Measurements from ENCODE around the gene LYST.

LYST gene

DNA sequence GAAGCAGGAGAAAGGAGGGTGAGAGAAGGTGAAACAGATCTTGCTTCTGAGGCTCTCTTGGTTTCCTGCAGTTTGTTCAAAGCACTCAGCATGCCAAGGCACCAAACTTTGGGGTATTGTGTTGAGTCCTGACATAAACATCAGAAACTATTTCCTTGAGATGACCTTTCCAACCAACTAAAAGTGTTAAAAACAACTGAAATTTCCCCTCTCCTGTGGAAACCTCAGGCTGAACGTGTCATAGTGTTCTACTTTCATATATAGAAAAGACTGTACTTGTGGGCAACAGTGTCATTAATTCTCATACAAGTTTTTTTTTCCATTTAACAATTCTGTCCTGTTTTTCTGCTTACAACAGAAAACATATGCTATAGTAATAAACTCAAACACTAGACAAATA lies 6.3 kb upstream of the LYST start:
- no peak overlapping the region for H3K4me3 ChIP-seq (ENCODE audit: low read length in 2 of 2)
- H3K27ac ChIP-seq (ENCODE audit: low read length) = no peak overlapping the region
- no peaks in the 10 kb centered on the region for H3K9me3 ChIP-seq (ENCODE audit: control insufficient read depth in 2 of 2, low read length in 2 of 2)
- H3K4me1 ChIP-seq (ENCODE audit: control insufficient read depth, insufficient read depth, low read length) = no peaks in the 10 kb centered on the region
- H3K27me3 ChIP-seq (ENCODE audit: control insufficient read depth in 1 of 2, insufficient read depth in 2 of 2, low read length in 2 of 2) = no peaks in the 10 kb centered on the region
- H3K36me3 ChIP-seq (ENCODE audit: control insufficient read depth in 2 of 2, insufficient read depth in 2 of 2, low read length in 2 of 2) = no peaks in the 10 kb centered on the region
- H3K9ac ChIP-seq (ENCODE audit: low read length in 2 of 2) = no peak overlapping the region

DNA sequence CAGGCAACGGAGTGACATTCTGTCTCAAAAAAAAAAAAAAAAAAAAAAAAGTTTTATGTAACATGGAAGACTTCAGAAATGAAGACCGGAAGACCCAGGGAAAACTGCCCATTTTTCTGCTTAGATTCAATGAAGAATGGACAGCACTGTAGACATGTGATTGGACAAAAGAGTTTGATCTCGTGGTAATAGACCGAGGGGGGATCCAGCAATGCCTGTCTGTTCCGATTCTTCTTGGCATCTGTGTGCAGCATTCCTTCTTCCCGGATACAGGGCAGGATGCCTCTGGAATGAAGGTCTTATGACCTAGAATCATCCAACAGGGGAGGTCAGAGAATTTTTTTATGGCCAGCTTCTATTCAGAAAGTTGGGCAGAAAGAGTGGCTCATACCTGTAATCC lies 5.6 kb upstream of the LYST start:
- Histone ChIP-seq H3K27ac (ENCODE audit: low read length) (no peak overlapping the region), H3K4me1 (ENCODE audit: control insufficient read depth, insufficient read depth, low read length) (peaks cover 7% of the 10 kb centered on the region)

DNA sequence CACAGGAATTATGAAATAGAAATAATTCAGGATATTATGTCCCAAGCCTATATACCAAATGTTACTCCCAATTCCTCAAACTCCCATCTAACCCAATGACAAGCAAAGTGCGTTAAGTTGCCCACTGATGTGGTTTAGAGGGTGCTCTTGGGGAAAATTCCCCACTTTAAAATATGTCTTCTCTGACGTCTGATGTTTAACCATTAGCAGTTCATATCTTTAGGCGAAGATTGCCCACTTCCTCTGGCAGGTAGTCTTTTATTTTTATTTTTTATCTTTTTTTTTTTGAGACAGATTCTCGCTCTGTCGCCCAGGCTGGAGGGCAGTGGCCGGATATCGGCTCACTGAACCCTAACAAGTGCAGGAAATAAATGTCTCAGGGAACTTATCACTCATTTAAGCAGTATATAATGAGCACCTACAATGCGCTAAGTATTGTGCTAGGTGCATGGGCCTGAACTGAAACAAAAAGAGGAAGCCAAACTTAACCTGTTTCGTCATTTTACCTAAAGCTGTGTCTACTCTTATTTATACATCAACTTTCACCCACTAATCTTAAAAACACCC lies 1.3 kb upstream of the LYST start:
- Histone ChIP-seq H3K36me3 (ENCODE audit: control insufficient read depth in 2 of 2, insufficient read depth in 2 of 2, low read length in 2 of 2) (no peaks in the 10 kb centered on the region), H3K4me1 (ENCODE audit: control insufficient read depth, insufficient read depth, low read length) (peaks cover 20% of the 10 kb centered on the region), H3K9ac (ENCODE audit: low read length in 2 of 2) (peak overlapping the region; percentile 74 to 90), H3K27ac (ENCODE audit: low read length) (peak overlapping the region; percentile 86), H3K9me3 (ENCODE audit: control insufficient read depth in 2 of 2, low read length in 2 of 2) (no peaks in the 10 kb centered on the region), H3K27me3 (ENCODE audit: control insufficient read depth in 1 of 2, insufficient read depth in 2 of 2, low read length in 2 of 2) (no peaks in the 10 kb centered on the region), H3K4me3 (ENCODE audit: low read length in 2 of 2) (no peak overlapping the region)

More for the DNA sequence above, 5.6 kb upstream of the LYST start:
- no peaks in the 10 kb centered on the region for H3K9me3 ChIP-seq (ENCODE audit: control insufficient read depth in 2 of 2, low read length in 2 of 2)
- H3K9ac ChIP-seq (ENCODE audit: low read length in 2 of 2) = no peak overlapping the region
- no peaks in the 10 kb centered on the region for H3K27me3 ChIP-seq (ENCODE audit: control insufficient read depth in 1 of 2, insufficient read depth in 2 of 2, low read length in 2 of 2)
- no peaks in the 10 kb centered on the region for H3K36me3 ChIP-seq (ENCODE audit: control insufficient read depth in 2 of 2, insufficient read depth in 2 of 2, low read length in 2 of 2)
- no peak overlapping the region for H3K4me3 ChIP-seq (ENCODE audit: low read length in 2 of 2)

DNA sequence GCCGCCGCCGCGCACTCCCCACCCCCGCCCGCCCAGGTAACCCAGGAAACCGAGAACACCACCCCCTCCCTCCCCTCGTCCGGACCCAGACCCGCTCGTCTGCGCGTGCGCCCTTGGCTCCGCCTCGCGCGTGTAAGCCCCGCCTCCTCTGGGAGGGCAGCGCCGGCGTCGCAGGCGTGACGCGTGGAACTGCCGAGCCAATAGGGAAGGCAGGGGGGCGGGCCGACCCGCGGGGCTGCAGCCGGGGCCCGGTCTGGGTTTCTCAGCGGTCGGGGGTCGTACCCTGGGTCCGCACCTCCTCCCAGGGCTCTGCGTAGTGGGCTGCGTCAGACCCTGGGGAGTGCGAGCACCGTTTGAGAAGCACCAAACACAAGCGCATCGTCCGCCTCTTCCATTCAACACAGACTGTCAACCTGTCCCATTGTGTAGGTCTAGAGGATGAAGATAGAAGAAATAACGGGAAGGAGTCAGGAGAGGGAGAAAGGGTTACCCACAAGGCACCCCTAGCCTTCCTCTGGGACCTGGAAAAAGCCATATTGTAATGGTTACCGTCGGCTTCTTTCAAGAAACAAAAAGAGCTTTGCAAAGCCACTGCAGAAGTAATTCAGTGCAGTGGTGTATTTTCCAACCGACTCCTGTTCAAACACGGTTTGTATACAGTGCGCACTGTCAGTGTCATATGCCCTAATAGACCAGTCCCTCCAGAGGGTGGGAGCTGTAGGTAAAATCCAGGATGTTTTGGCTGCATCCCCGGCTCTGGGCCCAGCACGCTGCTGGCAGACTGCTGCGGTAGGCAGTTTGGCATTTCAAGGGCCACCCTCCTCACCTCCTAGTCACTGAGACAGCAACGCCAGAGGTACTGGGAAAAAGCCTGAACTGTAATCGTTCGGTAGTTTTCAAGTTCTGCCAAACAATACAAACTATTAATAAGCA lies 473 bp upstream of the LYST start:
- Histone ChIP-seq H3K4me1 (ENCODE audit: control insufficient read depth, insufficient read depth, low read length) (peaks cover 20% of the 10 kb centered on the region), H3K9me3 (ENCODE audit: control insufficient read depth in 2 of 2, low read length in 2 of 2) (no peaks in the 10 kb centered on the region), H3K27me3 (ENCODE audit: control insufficient read depth in 1 of 2, insufficient read depth in 2 of 2, low read length in 2 of 2) (no peaks in the 10 kb centered on the region), H3K4me3 (ENCODE audit: low read length in 2 of 2) (peak overlapping the region; percentile 91), H3K36me3 (ENCODE audit: control insufficient read depth in 2 of 2, insufficient read depth in 2 of 2, low read length in 2 of 2) (no peaks in the 10 kb centered on the region), H3K9ac (ENCODE audit: low read length in 2 of 2) (peak overlapping the region; percentile 74 to 90), H3K27ac (ENCODE audit: low read length) (peak overlapping the region; percentile 86)

DNA sequence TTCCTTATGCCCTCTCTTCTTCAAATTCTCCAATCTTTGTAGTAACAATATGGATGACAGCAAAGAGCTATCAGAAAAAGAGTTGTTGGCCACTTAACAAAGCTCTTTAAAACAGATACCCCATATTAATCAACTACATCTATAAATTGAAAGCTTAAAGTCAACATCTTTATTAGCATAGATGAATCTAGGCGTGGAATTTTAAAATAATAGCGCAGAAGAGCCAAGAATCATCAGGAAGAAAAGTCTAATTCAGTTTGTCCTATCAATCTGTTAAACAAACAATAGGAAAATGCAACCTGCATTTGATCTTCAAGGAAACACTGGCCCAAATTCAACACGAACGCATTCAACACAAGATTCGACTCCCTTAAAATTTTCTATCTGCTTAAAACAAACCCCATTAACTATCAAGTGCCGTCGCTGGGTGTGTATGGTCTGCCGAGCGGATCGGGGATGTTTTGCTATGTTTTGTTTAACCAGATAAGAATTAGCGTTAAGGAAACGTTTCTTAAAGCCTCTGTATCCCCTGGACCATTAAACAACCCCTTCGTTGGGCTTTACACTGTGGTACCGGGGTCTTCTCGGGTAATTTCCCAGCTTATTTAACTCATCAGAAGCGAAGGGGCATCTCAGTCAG lies 1.0 kb downstream of the LYST start:
- H3K4me1 ChIP-seq (ENCODE audit: control insufficient read depth, insufficient read depth, low read length) = peaks cover 20% of the 10 kb centered on the region
- peak overlapping the region; percentile 75 to 91 for H3K4me3 ChIP-seq (ENCODE audit: low read length in 2 of 2)
- peak overlapping the region; percentile 63 to 94 for H3K9ac ChIP-seq (ENCODE audit: low read length in 2 of 2)
- H3K9me3 ChIP-seq (ENCODE audit: control insufficient read depth in 2 of 2, low read length in 2 of 2) = no peaks in the 10 kb centered on the region
- H3K36me3 ChIP-seq (ENCODE audit: control insufficient read depth in 2 of 2, insufficient read depth in 2 of 2, low read length in 2 of 2) = no peaks in the 10 kb centered on the region
- peak overlapping the region; percentile 77 for H3K27ac ChIP-seq (ENCODE audit: low read length)
- no peaks in the 10 kb centered on the region for H3K27me3 ChIP-seq (ENCODE audit: control insufficient read depth in 1 of 2, insufficient read depth in 2 of 2, low read length in 2 of 2)

DNA sequence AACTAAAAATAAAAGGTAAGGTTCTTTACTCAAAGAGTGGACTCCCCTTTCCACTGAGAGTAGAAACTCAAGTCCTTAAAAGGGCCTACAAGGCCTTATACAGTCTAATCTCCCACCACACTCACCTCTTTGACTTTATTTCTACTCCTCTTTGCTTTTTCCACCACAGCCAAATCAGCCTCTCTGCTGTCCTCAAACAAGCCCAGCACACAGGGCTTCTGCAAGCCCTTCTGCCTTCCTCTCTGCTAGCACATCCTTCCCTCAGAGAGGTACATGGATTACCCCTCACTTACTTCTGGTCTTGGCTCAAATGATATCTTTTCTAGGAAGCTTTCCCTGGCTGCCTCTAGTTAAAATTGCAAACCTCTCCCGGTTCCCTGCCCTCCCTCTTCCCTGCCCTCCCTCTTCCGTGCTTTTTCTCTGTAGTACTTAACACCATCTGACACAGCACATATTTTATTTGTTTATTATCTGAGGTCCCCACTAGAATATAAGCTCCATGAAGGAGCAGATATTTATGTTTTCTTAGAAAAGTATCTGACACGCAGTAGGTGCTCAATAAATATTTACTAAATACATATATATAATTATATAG lies 1.7 kb downstream of the LYST start:
- H3K9me3 ChIP-seq (ENCODE audit: control insufficient read depth in 2 of 2, low read length in 2 of 2) = no peaks in the 10 kb centered on the region
- H3K9ac ChIP-seq (ENCODE audit: low read length in 2 of 2) = peak overlapping the region; percentile 1 to 58
- H3K4me1 ChIP-seq (ENCODE audit: control insufficient read depth, insufficient read depth, low read length) = peaks cover 20% of the 10 kb centered on the region
- no peak overlapping the region for H3K27ac ChIP-seq (ENCODE audit: low read length)
- H3K27me3 ChIP-seq (ENCODE audit: control insufficient read depth in 1 of 2, insufficient read depth in 2 of 2, low read length in 2 of 2) = no peaks in the 10 kb centered on the region
- no peaks in the 10 kb centered on the region for H3K36me3 ChIP-seq (ENCODE audit: control insufficient read depth in 2 of 2, insufficient read depth in 2 of 2, low read length in 2 of 2)
- peak overlapping the region in 1 of 2 donors; percentile 91 for H3K4me3 ChIP-seq (ENCODE audit: low read length in 2 of 2)

DNA sequence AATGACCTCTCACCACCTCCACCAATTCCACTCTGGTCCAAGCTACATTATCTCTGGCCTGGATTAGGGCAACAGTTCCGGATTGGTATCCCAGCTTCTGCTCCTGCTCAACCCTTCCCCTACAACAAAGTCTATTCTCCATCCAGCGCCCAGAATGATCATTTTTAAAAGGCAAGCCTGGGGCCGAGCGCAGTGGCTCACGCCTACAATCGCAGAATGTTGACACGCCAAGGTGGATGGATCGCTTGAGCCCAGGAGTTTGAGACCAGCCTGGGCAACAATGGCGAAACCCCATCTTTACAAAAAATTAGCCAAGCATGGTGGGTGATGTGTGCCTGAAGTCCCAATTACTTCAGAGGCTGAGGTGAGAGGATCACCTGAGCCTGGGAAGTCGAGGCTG lies 2.2 kb downstream of the LYST start:
- no peak overlapping the region for H3K4me3 ChIP-seq (ENCODE audit: low read length in 2 of 2)
- no peak overlapping the region for H3K27ac ChIP-seq (ENCODE audit: low read length)
- H3K36me3 ChIP-seq (ENCODE audit: control insufficient read depth in 2 of 2, insufficient read depth in 2 of 2, low read length in 2 of 2) = no peaks in the 10 kb centered on the region
- H3K9ac ChIP-seq (ENCODE audit: low read length in 2 of 2) = peak overlapping the region in 1 of 2 donors; percentile 1
- no peaks in the 10 kb centered on the region for H3K9me3 ChIP-seq (ENCODE audit: control insufficient read depth in 2 of 2, low read length in 2 of 2)
- H3K4me1 ChIP-seq (ENCODE audit: control insufficient read depth, insufficient read depth, low read length) = peaks cover 20% of the 10 kb centered on the region
- H3K27me3 ChIP-seq (ENCODE audit: control insufficient read depth in 1 of 2, insufficient read depth in 2 of 2, low read length in 2 of 2) = no peaks in the 10 kb centered on the region

DNA sequence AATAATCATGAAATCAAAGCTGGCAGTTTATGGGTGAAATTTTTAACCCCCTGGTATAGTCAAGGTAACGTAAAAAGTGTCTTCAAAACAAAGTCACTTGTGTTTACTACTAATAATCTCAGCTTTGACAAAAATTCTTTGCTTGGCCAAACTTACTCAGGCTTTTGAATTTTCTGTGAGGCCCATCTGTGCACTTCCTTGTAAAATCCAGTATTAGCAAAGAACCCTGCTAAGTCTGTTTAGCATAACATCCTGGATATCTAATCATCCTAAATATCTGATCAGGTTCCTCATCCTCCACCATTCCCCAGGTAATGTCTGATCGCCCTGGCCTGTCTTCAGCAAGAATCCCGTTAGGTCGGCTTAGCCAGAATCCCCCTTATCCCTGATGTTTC lies 3.0 kb downstream of the LYST start:
- H3K9me3 ChIP-seq (ENCODE audit: control insufficient read depth in 2 of 2, low read length in 2 of 2) = no peaks in the 10 kb centered on the region
- H3K27ac ChIP-seq (ENCODE audit: low read length) = no peak overlapping the region
- peaks cover 20% of the 10 kb centered on the region for H3K4me1 ChIP-seq (ENCODE audit: control insufficient read depth, insufficient read depth, low read length)
- no peaks in the 10 kb centered on the region for H3K36me3 ChIP-seq (ENCODE audit: control insufficient read depth in 2 of 2, insufficient read depth in 2 of 2, low read length in 2 of 2)
- H3K27me3 ChIP-seq (ENCODE audit: control insufficient read depth in 1 of 2, insufficient read depth in 2 of 2, low read length in 2 of 2) = no peaks in the 10 kb centered on the region
- no peak overlapping the region for H3K9ac ChIP-seq (ENCODE audit: low read length in 2 of 2)
- no peak overlapping the region for H3K4me3 ChIP-seq (ENCODE audit: low read length in 2 of 2)

DNA sequence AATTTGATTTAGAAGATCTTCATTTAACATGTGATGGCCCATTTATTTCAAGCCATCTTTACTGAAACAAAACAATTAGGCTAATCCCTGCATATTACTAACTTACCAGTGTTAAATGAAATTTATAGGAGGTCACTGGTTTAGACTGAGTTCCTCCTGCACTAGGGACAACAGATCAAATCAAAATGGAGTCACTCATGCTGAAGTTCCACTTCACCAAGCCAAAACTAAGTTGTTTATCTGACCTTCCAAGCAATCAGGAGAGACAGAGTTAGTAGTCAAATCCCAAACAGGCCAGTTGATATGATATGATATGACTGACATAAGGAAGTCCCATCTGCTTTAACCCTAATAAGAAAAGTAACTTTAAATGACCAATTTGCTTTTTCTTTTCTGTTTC lies 4.8 kb downstream of the LYST start:
- Histone ChIP-seq H3K27me3 (ENCODE audit: control insufficient read depth in 1 of 2, insufficient read depth in 2 of 2, low read length in 2 of 2) (no peaks in the 10 kb centered on the region), H3K27ac (ENCODE audit: low read length) (no peak overlapping the region), H3K9ac (ENCODE audit: low read length in 2 of 2) (no peak overlapping the region), H3K9me3 (ENCODE audit: control insufficient read depth in 2 of 2, low read length in 2 of 2) (no peaks in the 10 kb centered on the region), H3K4me1 (ENCODE audit: control insufficient read depth, insufficient read depth, low read length) (peaks cover 12% of the 10 kb centered on the region), H3K36me3 (ENCODE audit: control insufficient read depth in 2 of 2, insufficient read depth in 2 of 2, low read length in 2 of 2) (no peaks in the 10 kb centered on the region), H3K4me3 (ENCODE audit: low read length in 2 of 2) (no peak overlapping the region)

DNA sequence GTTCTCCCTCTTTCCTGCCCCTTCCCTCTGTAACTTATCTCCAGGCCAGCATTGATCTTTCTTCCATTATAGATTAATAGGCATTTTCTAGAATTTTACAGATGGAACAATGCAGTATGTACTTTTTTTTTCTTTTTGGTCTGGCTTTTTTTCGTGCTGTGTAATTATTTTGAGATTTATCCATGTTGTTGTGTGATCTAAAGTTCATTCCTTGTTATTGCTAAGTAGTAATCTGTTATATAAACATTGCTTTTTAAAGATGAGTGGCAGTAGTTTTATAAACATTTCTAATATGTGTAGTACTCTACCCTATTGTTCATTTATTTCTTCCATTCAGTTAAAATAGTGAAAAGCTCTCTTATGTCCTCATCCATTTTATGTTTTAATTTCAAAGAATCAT lies 5.9 kb downstream of the LYST start:
- Histone ChIP-seq H3K9me3 (ENCODE audit: control insufficient read depth in 2 of 2, low read length in 2 of 2) (no peaks in the 10 kb centered on the region), H3K9ac (ENCODE audit: low read length in 2 of 2) (no peak overlapping the region), H3K27ac (ENCODE audit: low read length) (no peak overlapping the region), H3K4me1 (ENCODE audit: control insufficient read depth, insufficient read depth, low read length) (peaks cover 9% of the 10 kb centered on the region), H3K36me3 (ENCODE audit: control insufficient read depth in 2 of 2, insufficient read depth in 2 of 2, low read length in 2 of 2) (no peaks in the 10 kb centered on the region), H3K27me3 (ENCODE audit: control insufficient read depth in 1 of 2, insufficient read depth in 2 of 2, low read length in 2 of 2) (no peaks in the 10 kb centered on the region), H3K4me3 (ENCODE audit: low read length in 2 of 2) (no peak overlapping the region)
